ENCODE data around the gene WARS2. TPM values are rescaled to one million over a fixed set of nuclear protein-coding genes. Genes with fewer than 3 reads are reported as not detected.

WARS2 gene
- polyA plus RNA-seq (2011; rRNA removed) (10.4 and 17.7 TPM in 2 replicates), polyA minus RNA-seq (2011; rRNA and poly(A)+ RNA removed) (14.7 and 16.8 TPM in 2 replicates)

GRCh38 chr1:119140177-119141019 is at the start of gene WARS2:
TSS of gene WARS2 (minus strand) at chr1:119140653. CDS start at chr1:119140644, 9 bp downstream.
- no peaks in the 10 kb centered on the region for H3K36me3 ChIP-seq (ENCODE audit: control insufficient read depth, insufficient read depth, low read length)
- peak within 1 kb of the TSS; percentile 66 for H3K4me3 ChIP-seq (ENCODE audit: low read depth, low read length)
- ChIA-PET POLR2A (no interaction called here), CTCF (interaction anchor here (1.3 to 1.6 kb wide), 2 partner anchors 23 to 134 kb away, joined by 3 to 4 read pairs; no protein-coding TSS in a partner anchor)
- DNase-seq (ENCODE audit: low read depth), result peak; percentile 80
- TF ChIP-seq CTCF (IDR thresholded peaks at IDR 0.05; ENCODE audit: insufficient read depth, low read depth, low read length), result no peak; the same call in 1 of the 2 replicates
- no peaks in the 10 kb centered on the region for H3K27me3 ChIP-seq (ENCODE audit: control insufficient read depth, insufficient read depth, low read length)

- no peaks in the 10 kb centered on the region for H3K27me3 ChIP-seq (ENCODE audit: control insufficient read depth, insufficient read depth, low read length)
- H3K36me3 ChIP-seq (ENCODE audit: control insufficient read depth, insufficient read depth, low read length), result no peaks in the 10 kb centered on the region
- DNase-seq (ENCODE audit: low read depth), result no peak
- CTCF ChIA-PET, result no interaction called here
- H3K4me3 ChIP-seq (ENCODE audit: low read depth, low read length), result no peak overlapping the region
- TF ChIP-seq CTCF (IDR thresholded peaks at IDR 0.05; ENCODE audit: insufficient read depth, low read depth, low read length), result no peak
- POLR2A ChIA-PET, result no interaction called here
Observed at GRCh38 chr1:119188926-119189325, 48.5 kb upstream of the WARS2 start.

- Histone ChIP-seq H3K36me3 (ENCODE audit: control insufficient read depth, insufficient read depth, low read length) (no peaks in the 10 kb centered on the region), H3K4me3 (ENCODE audit: low read depth, low read length) (no peak overlapping the region), H3K27me3 (ENCODE audit: control insufficient read depth, insufficient read depth, low read length) (no peaks in the 10 kb centered on the region)
- ChIA-PET POLR2A (no interaction called here), CTCF (no interaction called here)
- no peak for DNase-seq (ENCODE audit: low read depth)
- TF ChIP-seq CTCF (IDR thresholded peaks at IDR 0.05; ENCODE audit: insufficient read depth, low read depth, low read length), result no peak
Observed at GRCh38 chr1:119187416-119187815, 47.0 kb upstream of the WARS2 start.

- DNase-seq (ENCODE audit: low read depth), result no peak
- H3K27me3 ChIP-seq (ENCODE audit: control insufficient read depth, insufficient read depth, low read length), result no peaks in the 10 kb centered on the region
- H3K4me3 ChIP-seq (ENCODE audit: low read depth, low read length), result no peak overlapping the region
- H3K36me3 ChIP-seq (ENCODE audit: control insufficient read depth, insufficient read depth, low read length), result no peaks in the 10 kb centered on the region
- POLR2A ChIA-PET, result no interaction called here
- CTCF ChIA-PET, result interaction anchor here (0.7 kb wide), 1 partner anchor 1197 kb away, joined by 4 read pairs; no protein-coding TSS in a partner anchor
- no peak for TF ChIP-seq CTCF (IDR thresholded peaks at IDR 0.05; ENCODE audit: insufficient read depth, low read depth, low read length)
Observed at GRCh38 chr1:119186471-119186870, 46.0 kb upstream of the WARS2 start.

- Histone ChIP-seq H3K4me3 (ENCODE audit: low read depth, low read length) (no peak overlapping the region), H3K27me3 (ENCODE audit: control insufficient read depth, insufficient read depth, low read length) (no peaks in the 10 kb centered on the region), H3K36me3 (ENCODE audit: control insufficient read depth, insufficient read depth, low read length) (no peaks in the 10 kb centered on the region)
- POLR2A ChIA-PET, result interaction anchor here (0.7 kb wide), 1 partner anchor 36 kb away, joined by 3 read pairs; no protein-coding TSS in a partner anchor
- CTCF ChIA-PET, result no interaction called here
- no peak for DNase-seq (ENCODE audit: low read depth)
- TF ChIP-seq CTCF (IDR thresholded peaks at IDR 0.05; ENCODE audit: insufficient read depth, low read depth, low read length), result no peak
Observed at GRCh38 chr1:119184972-119185371, 44.5 kb upstream of the WARS2 start.
